ENCODE results near the gene HSBP1L1. TPM values are rescaled to one million over a fixed set of nuclear protein-coding genes. Genes with fewer than 3 reads are reported as not detected.

Gene HSBP1L1
- polyA plus RNA-seq, 4 donors, result 11.9 to 65.2 (median 38.6) TPM

DNA sequence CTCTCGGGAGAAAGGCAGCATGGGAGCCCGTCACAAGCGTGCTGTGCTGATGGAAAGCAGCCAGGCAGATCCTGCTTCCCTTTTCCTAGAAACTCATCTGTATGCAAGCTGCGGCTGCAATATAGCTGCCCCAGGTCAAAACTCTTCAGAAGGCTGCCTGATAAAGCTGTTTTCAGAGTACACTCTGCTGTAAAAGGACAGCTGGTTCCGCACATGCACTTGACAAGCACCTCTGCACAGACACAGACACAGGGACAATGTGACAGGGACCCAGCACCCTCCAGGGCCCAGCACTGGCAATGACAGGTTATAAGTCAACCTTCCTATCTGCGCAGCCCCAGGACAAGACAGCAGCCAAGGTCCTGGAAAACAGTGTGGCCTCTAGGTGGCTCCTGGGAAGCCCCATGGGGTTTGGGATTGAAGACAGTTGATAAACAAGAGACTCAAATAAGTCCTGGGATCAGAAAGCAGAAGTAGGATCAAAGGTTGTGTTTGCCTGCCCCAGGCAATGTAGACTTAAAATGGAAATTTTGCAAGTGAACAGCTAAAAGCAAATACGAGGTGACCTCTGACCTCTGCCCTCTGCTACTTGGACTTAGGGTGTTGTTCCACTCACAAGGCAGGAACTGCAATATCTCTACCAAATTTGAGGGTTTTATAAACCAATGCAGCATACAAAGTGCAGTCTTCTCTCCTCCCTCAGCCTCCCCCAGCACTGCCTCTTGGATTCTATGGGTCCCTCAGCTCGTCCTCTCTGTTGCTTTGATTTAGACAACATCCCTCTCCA is 29.9 kb upstream of the HSBP1L1 start:
- peak; percentile 68 to 70 for DNase-seq
- FAIRE-seq, result no peak
- H3K4me3 ChIP-seq (ENCODE audit: low read depth in 1 of 3, low read length in 3 of 3), result no peak overlapping the region
- WGBS, 3 donors, result 37 to 64% (median 40%) methylated on average over 8 of the region's 8 CpGs
- peaks cover 0 to 31% of the 10 kb centered on the region in 2 donors for H3K9me3 ChIP-seq (ENCODE audit: control insufficient read depth in 2 of 2, insufficient read depth in 1 of 2, low read depth in 1 of 2, low read length in 1 of 2)
- peaks cover 0 to 8% (median 6%) of the 10 kb centered on the region in 3 donors for H3K4me1 ChIP-seq (ENCODE audit: control insufficient read depth in 3 of 3, insufficient read depth in 2 of 3, low read depth in 1 of 3, low read length in 2 of 3)
- H3K27me3 ChIP-seq (ENCODE audit: control insufficient read depth in 3 of 3, insufficient read depth in 3 of 3, low read length in 3 of 3), result no peaks in the 10 kb centered on the region
- H3K27ac ChIP-seq (ENCODE audit: low read depth in 1 of 3, low read length in 2 of 3), result peak overlapping the region; percentile 1 to 42 (median 6)
- H3K36me3 ChIP-seq (ENCODE audit: control insufficient read depth in 3 of 3, insufficient read depth in 2 of 3, low read depth in 1 of 3, low read length in 3 of 3), result peaks cover 2 to 30% (median 5%) of the 10 kb centered on the region in 3 donors

DNA sequence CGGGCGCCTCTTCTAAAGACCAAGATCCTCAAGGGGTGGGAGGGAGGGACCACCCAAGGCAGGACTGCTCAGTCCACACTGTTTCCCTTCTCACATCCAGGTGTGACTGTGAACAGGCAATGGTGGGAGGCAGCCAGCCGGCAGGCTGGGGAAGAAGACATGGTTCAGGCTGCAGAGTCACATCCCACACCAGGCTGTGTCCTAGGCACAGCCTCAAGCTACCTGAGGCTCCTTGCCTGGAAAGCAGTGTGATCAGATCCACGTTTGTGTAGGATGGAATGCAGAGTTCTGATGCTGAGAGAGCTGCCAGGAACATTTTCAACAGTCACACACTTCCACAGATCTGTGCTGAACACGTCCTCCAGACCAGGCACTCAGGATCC is 29.4 kb upstream of the HSBP1L1 start:
- H3K27me3 ChIP-seq (ENCODE audit: control insufficient read depth in 3 of 3, insufficient read depth in 3 of 3, low read length in 3 of 3), result no peaks in the 10 kb centered on the region
- WGBS, 3 donors, result 54 to 85% (median 79%) methylated on average over 5 of the region's 5 CpGs
- peaks cover 0 to 27% of the 10 kb centered on the region in 2 donors for H3K9me3 ChIP-seq (ENCODE audit: control insufficient read depth in 2 of 2, insufficient read depth in 1 of 2, low read depth in 1 of 2, low read length in 1 of 2)
- no peak overlapping the region for H3K4me3 ChIP-seq (ENCODE audit: low read depth in 1 of 3, low read length in 3 of 3)
- peaks cover 0 to 31% (median 3%) of the 10 kb centered on the region in 3 donors for H3K36me3 ChIP-seq (ENCODE audit: control insufficient read depth in 3 of 3, insufficient read depth in 2 of 3, low read depth in 1 of 3, low read length in 3 of 3)
- no peak overlapping the region for H3K27ac ChIP-seq (ENCODE audit: low read depth in 1 of 3, low read length in 2 of 3)
- no peak for DNase-seq
- peaks cover 0 to 8% (median 6%) of the 10 kb centered on the region in 3 donors for H3K4me1 ChIP-seq (ENCODE audit: control insufficient read depth in 3 of 3, insufficient read depth in 2 of 3, low read depth in 1 of 3, low read length in 2 of 3)
- FAIRE-seq, result no peak

DNA sequence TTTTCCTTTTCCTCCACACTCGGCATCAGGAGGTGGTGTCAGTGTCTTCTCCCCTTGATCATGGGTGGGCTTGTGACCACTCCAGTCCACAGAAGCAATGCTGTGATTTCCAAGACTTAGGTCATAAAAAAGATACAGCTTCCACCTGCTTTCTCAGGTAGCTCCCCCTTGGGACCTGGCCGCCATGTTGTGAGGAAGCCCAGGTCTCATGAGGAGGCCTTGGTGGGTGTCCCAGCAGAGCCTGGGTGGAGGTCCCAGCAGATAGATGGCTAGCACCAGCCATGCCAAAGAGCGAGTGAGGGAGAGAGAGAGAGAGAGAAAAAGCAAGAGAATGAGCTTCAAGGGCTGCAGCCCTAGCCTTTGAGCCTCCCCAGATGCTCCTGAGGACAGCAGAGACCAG is 28.9 kb upstream of the HSBP1L1 start:
- DNase-seq, result no peak
- Histone ChIP-seq H3K4me3 (ENCODE audit: low read depth in 1 of 3, low read length in 3 of 3) (no peak overlapping the region), H3K9me3 (ENCODE audit: control insufficient read depth in 2 of 2, insufficient read depth in 1 of 2, low read depth in 1 of 2, low read length in 1 of 2) (peaks cover 0 to 27% of the 10 kb centered on the region in 2 donors), H3K27me3 (ENCODE audit: control insufficient read depth in 3 of 3, insufficient read depth in 3 of 3, low read length in 3 of 3) (no peaks in the 10 kb centered on the region), H3K4me1 (ENCODE audit: control insufficient read depth in 3 of 3, insufficient read depth in 2 of 3, low read depth in 1 of 3, low read length in 2 of 3) (peaks cover 0 to 8% (median 6%) of the 10 kb centered on the region in 3 donors), H3K27ac (ENCODE audit: low read depth in 1 of 3, low read length in 2 of 3) (no peak overlapping the region), H3K36me3 (ENCODE audit: control insufficient read depth in 3 of 3, insufficient read depth in 2 of 3, low read depth in 1 of 3, low read length in 3 of 3) (peaks cover 0 to 35% (median 3%) of the 10 kb centered on the region in 3 donors)
- no peak for FAIRE-seq
- 91 to 98% (median 94%) methylated on average over 3 of the region's 3 CpGs for WGBS, 3 donors

DNA sequence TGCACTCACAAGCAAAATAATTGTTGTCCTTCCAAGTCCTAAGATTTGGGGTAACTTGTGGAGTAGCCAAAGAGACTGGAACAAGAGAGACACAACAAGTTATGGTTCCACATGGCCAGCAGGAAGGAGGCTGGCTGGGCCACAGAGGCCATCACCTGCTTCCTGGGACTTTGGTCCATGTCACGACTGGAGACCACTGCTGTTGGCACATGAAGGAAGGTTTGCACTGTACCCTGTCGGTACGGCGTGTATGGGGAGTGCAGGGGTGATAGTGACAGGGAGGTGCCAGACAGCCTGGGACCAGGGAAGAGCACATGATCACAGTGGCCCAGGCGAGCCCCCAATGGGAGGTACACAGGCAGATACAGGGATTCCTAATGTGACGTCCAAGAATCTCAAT is 28.5 kb upstream of the HSBP1L1 start:
- Histone ChIP-seq H3K36me3 (ENCODE audit: control insufficient read depth in 3 of 3, insufficient read depth in 2 of 3, low read depth in 1 of 3, low read length in 3 of 3) (peaks cover 0 to 39% (median 3%) of the 10 kb centered on the region in 3 donors), H3K27ac (ENCODE audit: low read depth in 1 of 3, low read length in 2 of 3) (no peak overlapping the region), H3K4me1 (ENCODE audit: control insufficient read depth in 3 of 3, insufficient read depth in 2 of 3, low read depth in 1 of 3, low read length in 2 of 3) (peaks cover 0 to 8% (median 6%) of the 10 kb centered on the region in 3 donors), H3K27me3 (ENCODE audit: control insufficient read depth in 3 of 3, insufficient read depth in 3 of 3, low read length in 3 of 3) (no peaks in the 10 kb centered on the region), H3K4me3 (ENCODE audit: low read depth in 1 of 3, low read length in 3 of 3) (no peak overlapping the region), H3K9me3 (ENCODE audit: control insufficient read depth in 2 of 2, insufficient read depth in 1 of 2, low read depth in 1 of 2, low read length in 1 of 2) (peaks cover 0 to 27% of the 10 kb centered on the region in 2 donors)
- DNase-seq (no peak), FAIRE-seq (no peak)
- 93 to 97% (median 97%) methylated on average over 6 of the region's 6 CpGs for WGBS, 3 donors

DNA sequence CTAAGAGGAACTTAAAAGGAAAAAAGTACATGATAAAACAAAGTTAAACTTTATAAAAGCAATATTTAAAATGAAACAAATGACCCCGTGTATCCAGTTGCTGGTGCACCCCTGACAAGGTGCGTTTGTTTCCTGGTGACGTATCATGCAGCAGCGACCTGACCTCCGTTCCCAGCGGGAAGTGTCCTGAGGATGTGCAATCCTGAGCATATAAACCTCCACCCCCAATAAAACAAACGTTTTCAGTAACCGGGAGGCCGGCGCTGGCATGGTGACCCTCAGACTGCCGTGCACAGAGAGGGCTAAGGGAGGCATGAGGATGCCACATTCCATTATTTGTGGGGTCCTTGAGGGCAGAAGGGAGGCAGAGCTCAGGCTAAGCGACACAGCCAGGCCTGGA is 27.8 kb upstream of the HSBP1L1 start:
- 89 to 95% (median 94%) methylated on average over 12 of the region's 12 CpGs for WGBS, 3 donors
- Histone ChIP-seq H3K4me3 (ENCODE audit: low read depth in 1 of 3, low read length in 3 of 3) (no peak overlapping the region), H3K4me1 (ENCODE audit: control insufficient read depth in 3 of 3, insufficient read depth in 2 of 3, low read depth in 1 of 3, low read length in 2 of 3) (peaks cover 0 to 8% (median 6%) of the 10 kb centered on the region in 3 donors), H3K9me3 (ENCODE audit: control insufficient read depth in 2 of 2, insufficient read depth in 1 of 2, low read depth in 1 of 2, low read length in 1 of 2) (peaks cover 0 to 24% of the 10 kb centered on the region in 2 donors), H3K27me3 (ENCODE audit: control insufficient read depth in 3 of 3, insufficient read depth in 3 of 3, low read length in 3 of 3) (no peaks in the 10 kb centered on the region), H3K27ac (ENCODE audit: low read depth in 1 of 3, low read length in 2 of 3) (no peak overlapping the region), H3K36me3 (ENCODE audit: control insufficient read depth in 3 of 3, insufficient read depth in 2 of 3, low read depth in 1 of 3, low read length in 3 of 3) (peaks cover 0 to 45% (median 3%) of the 10 kb centered on the region in 3 donors)
- FAIRE-seq (no peak), DNase-seq (no peak)

DNA sequence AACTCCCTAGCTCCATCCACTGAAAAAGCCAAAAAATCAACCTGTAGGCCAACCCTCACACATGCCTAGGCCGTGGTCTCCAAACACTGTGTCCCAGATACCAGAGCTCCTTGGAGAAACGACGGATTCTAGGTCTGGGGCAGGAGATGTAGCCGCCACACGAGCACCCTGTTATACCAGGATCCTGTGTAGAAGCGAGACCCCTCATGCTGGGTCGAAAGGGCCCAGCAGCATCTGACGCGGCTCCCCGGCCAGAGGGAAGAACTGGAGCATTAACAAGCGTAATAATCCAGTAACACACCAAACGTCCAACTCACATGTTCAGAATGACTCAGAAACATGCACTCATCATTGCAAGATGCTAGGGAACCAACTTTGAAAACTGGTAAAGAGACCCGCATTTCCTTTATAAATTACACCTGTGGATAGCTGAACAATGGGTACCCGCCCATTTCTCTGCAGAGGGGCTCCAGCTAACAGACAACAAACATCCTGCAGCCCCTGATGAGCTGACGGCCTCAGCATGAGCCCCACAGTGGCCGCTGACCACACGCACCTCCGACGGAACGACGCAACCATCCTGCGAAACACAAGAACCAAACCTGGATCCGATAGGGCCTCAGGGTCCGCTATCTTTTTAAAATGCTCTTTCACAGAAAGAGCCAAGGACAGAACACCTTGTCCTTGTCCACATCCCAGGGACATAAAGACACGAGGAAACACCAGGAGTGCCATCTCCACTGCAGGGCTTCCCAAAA is 27.2 kb upstream of the HSBP1L1 start:
- 94 to 96% (median 96%) methylated on average over 25 of the region's 25 CpGs for WGBS, 3 donors
- Histone ChIP-seq H3K27me3 (ENCODE audit: control insufficient read depth in 3 of 3, insufficient read depth in 3 of 3, low read length in 3 of 3) (no peaks in the 10 kb centered on the region), H3K9me3 (ENCODE audit: control insufficient read depth in 2 of 2, insufficient read depth in 1 of 2, low read depth in 1 of 2, low read length in 1 of 2) (peaks cover 0 to 23% of the 10 kb centered on the region in 2 donors), H3K27ac (ENCODE audit: low read depth in 1 of 3, low read length in 2 of 3) (no peak overlapping the region), H3K36me3 (ENCODE audit: control insufficient read depth in 3 of 3, insufficient read depth in 2 of 3, low read depth in 1 of 3, low read length in 3 of 3) (peaks cover 0 to 50% (median 5%) of the 10 kb centered on the region in 3 donors), H3K4me1 (ENCODE audit: control insufficient read depth in 3 of 3, insufficient read depth in 2 of 3, low read depth in 1 of 3, low read length in 2 of 3) (peaks cover 0 to 13% (median 6%) of the 10 kb centered on the region in 3 donors), H3K4me3 (ENCODE audit: low read depth in 1 of 3, low read length in 3 of 3) (no peak overlapping the region)
- FAIRE-seq, result no peak
- no peak for DNase-seq

DNA sequence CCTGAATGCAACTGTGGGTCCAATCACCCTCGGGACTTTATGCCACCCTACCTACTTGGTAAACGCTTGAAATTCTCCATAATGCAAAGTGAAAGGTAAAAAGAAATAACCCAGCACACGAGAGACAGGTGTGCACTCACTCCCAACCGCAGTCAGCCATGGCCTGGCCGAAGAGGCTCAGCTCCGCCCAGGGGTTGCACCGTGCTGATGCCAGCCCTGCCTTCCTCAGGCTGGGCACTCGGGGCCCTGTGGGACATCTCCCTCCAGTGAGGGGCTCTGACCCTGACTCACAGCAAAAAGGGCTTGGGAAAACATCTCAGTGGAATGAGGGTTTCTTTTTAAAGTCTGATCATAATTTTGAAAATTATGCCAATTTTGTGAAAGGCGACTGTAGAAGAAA is 26.2 kb upstream of the HSBP1L1 start:
- Histone ChIP-seq H3K36me3 (ENCODE audit: control insufficient read depth in 3 of 3, insufficient read depth in 2 of 3, low read depth in 1 of 3, low read length in 3 of 3) (peaks cover 0 to 58% (median 5%) of the 10 kb centered on the region in 3 donors), H3K9me3 (ENCODE audit: control insufficient read depth in 2 of 2, insufficient read depth in 1 of 2, low read depth in 1 of 2, low read length in 1 of 2) (peaks cover 0 to 23% of the 10 kb centered on the region in 2 donors), H3K4me1 (ENCODE audit: control insufficient read depth in 3 of 3, insufficient read depth in 2 of 3, low read depth in 1 of 3, low read length in 2 of 3) (peaks cover 0 to 17% (median 6%) of the 10 kb centered on the region in 3 donors), H3K4me3 (ENCODE audit: low read depth in 1 of 3, low read length in 3 of 3) (no peak overlapping the region), H3K27ac (ENCODE audit: low read depth in 1 of 3, low read length in 2 of 3) (no peak overlapping the region), H3K27me3 (ENCODE audit: control insufficient read depth in 3 of 3, insufficient read depth in 3 of 3, low read length in 3 of 3) (no peaks in the 10 kb centered on the region)
- 85 to 92% (median 87%) methylated on average over 9 of the region's 9 CpGs for WGBS, 3 donors
- DNase-seq (no peak), FAIRE-seq (no peak)

DNA sequence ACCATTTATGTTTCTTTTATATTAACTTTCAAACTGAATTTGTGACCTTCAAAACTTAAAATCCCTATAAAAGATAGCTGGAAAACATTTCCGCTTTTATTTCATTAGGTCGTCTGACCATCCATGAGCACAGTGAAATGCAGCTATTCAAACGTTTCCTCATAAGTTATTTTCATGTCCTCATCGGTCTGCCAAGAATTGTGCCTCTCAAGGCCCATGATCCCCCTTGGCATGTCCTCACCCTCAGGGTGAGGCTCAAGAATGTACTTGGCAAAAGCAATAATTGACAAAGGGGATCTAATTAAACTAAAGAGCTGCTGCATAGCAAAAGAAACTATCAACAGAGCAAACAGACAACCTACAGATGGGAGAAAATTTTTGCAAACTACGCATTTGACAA is 25.3 kb upstream of the HSBP1L1 start:
- Histone ChIP-seq H3K27me3 (ENCODE audit: control insufficient read depth in 3 of 3, insufficient read depth in 3 of 3, low read length in 3 of 3) (no peaks in the 10 kb centered on the region), H3K4me3 (ENCODE audit: low read depth in 1 of 3, low read length in 3 of 3) (no peak overlapping the region), H3K9me3 (ENCODE audit: control insufficient read depth in 2 of 2, insufficient read depth in 1 of 2, low read depth in 1 of 2, low read length in 1 of 2) (peaks cover 0 to 19% of the 10 kb centered on the region in 2 donors), H3K4me1 (ENCODE audit: control insufficient read depth in 3 of 3, insufficient read depth in 2 of 3, low read depth in 1 of 3, low read length in 2 of 3) (peaks cover 0 to 17% (median 6%) of the 10 kb centered on the region in 3 donors), H3K36me3 (ENCODE audit: control insufficient read depth in 3 of 3, insufficient read depth in 2 of 3, low read depth in 1 of 3, low read length in 3 of 3) (peaks cover 0 to 64% (median 5%) of the 10 kb centered on the region in 3 donors), H3K27ac (ENCODE audit: low read depth in 1 of 3, low read length in 2 of 3) (no peak overlapping the region)
- no peak for FAIRE-seq
- WGBS, 3 donors, result 78 to 86% (median 85%) methylated on average over 5 of the region's 5 CpGs
- no peak for DNase-seq
